Head of caudate nucleus (tissue), 42 donors: Measurements from ENCODE around the gene PTPN7.

Experiments
- DNase-seq, 42 donors: peaks; one replicate each; pipeline versions ENCODE4 v3.0.0 to v3.0.0-alpha.2; 2020 to 2021; ENCODE audit warnings: mixed read lengths in 7 of 42
- intact Hi-C: fragments of 100-400 bp; cut with DNase I; formaldehyde crosslinking; loops from one replicate; pipeline ENCODE4 v1.15.0; 2022

The PTPN7 gene

DNA sequence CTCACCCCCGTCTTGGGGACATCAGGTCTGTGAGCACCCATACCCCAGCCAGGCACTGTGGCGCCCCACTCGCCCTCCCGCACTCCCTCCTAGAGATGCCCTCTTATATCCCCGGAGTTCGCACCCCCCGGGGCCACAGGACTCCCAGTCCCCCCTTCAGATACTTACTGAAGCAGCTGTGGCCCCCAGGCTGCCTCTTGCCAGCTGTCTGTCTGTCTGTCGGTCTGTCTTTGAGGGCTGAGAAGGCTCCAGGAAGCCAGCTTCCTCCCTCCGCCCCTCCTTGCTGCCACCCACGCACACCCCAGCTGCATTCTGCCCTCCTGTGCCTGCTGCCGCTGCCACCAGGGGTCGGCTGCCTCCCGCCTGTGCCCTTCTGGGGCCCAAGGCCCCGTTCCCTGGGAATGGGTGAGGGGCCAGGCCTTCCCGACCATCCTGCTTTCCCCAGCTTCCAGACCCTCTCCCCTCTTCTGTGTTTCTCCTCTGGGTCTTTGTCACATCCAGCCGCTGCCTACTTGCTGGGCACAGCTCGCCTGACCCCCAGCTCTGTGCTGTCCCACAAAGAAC is at the start of gene PTPN7:
TSS of gene PTPN7 (minus strand) at position 226 of the 564 bp plus-strand sequence. CDS start 1,200 bp downstream, outside the sequence.
- DNase-seq, result peak in 32 of 42 donors; percentile 17 to 81 (median 61)
- intact Hi-C loops, result no loop called here

DNA sequence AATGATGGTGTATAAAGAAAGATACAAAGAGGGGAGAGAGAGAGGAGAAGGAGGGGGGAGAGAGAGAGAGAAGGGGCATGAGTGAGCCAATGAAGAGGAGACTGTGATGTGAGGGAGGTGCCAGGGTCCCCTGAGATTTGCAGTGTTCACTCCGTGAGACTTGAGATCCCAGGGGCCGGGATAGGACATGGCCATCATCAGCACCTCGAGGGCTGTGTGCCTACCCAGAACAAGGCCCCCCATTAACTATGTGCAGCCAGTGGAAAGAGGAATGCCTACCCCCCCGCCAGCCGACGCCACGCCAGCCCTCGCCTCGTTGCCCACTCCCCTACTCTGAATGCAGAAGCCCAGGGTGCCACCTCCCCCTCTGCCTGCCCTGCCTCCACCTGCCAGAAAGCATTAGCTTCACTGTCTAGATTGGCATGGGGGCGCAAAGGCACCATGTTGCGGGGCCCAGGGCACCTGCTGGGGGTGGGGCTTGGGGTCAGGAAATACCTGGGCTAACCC is 48.0 kb upstream of the PTPN7 start:
- DNase-seq, result no peak
- intact Hi-C loops, result no loop called here

DNA sequence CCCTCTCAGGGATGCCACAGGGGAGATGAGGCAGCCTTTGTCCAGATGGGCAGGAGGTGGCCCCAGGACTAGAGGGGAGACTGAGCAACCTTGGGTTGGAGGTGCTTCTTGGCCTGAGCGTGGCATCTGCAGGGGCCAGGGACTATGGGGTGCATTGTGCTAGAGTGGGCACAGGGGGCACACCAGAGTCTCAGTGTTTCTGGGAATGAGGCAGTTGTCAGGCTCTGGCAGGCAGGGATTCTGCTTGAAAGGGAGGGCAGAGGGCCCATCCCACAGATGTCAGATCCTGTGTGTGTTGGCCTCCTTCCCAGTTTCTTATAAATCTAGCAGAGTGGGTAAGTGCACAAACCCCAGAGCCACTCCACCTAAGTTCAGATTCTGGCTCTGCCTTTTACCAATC is 46.9 kb upstream of the PTPN7 start:
- intact Hi-C loops, result no loop called here
- peak in 4 of 42 donors; percentile 21 to 28 (median 24) for DNase-seq

DNA sequence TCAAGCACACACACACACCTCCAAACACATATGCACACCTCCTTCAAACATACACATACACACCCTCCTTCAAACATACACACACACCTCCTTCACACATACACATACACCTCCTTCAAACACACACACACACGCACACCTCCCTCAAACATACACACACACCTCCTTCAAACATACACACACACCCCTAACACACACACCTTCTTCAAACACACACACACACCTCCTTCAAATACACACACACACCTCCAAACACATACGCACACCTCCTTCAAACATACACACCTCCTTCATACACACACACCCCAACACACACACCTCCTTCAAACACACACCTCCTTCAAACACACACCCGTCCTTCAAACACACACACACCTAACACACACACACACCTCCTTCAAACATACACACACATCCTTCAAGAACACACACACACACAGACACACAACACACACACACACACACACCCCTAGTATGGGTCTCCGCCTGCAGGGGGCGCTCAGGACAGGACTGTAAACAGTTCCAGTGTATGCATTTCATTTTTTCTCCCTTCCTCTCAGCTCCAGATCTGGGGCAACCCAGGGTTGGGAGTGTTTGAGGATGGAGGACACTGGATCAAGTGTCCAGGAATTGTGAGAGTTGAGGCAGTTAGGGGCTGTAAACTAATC is 45.3 kb upstream of the PTPN7 start:
- peak in 6 of 42 donors; percentile 13 to 50 (median 32) for DNase-seq
- intact Hi-C loops, result no loop called here

DNA sequence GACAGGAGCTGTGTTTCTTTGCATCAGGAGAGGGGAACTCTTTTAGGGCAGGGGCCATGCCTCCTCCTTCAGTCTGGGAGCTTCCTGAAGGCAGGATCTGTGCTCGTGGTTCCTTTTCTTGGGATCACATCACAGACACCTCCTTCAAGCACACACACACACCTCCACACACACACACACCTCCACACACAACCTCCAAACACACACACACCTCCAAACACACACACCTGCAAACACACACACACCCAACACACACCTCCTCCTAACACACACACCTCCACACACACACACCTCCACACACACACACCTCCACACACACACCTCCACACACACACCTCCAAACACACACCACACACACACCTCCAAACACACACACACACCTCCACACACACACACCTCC is 43.7 kb upstream of the PTPN7 start:
- intact Hi-C loops, result no loop called here
- no peak for DNase-seq

DNA sequence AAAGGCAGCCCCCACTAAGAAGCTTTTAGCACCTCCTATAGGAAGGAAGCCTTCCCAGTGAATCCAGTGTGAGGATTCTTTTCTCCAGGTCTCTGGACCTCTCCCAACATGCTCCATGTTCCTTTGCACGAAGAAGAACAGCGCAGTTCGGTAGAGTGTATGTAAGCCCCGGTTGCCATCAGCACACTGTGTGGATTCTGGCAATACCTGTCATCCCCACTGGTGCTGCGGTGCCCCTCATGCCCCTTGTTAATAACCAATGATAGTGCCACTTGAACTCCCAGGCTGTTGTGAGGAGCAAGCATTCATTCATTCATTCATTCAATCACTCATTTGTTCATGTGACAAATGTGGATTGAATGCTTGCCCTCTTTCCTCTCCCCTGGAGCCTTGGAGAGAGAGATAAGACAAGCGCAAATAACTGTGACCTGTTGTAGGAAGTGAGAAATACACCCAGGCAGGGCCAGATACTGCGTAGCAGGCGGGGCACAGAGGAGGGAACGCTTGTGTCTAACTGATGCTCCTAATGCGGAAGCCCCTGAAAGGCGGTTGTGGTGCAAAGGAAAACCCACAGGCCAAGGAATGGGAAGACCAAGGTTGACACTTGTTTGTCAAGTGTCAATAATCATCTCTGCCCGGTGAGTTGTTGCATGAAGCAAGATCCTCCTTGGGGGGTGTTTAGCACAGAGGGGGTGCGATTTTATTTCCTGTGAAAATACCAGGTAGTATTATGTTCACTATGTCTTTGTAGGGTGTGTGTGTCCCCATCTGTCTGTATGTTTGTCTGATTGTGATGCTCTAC is 43.0 kb upstream of the PTPN7 start:
- intact Hi-C loops, result no loop called here
- no peak for DNase-seq

DNA sequence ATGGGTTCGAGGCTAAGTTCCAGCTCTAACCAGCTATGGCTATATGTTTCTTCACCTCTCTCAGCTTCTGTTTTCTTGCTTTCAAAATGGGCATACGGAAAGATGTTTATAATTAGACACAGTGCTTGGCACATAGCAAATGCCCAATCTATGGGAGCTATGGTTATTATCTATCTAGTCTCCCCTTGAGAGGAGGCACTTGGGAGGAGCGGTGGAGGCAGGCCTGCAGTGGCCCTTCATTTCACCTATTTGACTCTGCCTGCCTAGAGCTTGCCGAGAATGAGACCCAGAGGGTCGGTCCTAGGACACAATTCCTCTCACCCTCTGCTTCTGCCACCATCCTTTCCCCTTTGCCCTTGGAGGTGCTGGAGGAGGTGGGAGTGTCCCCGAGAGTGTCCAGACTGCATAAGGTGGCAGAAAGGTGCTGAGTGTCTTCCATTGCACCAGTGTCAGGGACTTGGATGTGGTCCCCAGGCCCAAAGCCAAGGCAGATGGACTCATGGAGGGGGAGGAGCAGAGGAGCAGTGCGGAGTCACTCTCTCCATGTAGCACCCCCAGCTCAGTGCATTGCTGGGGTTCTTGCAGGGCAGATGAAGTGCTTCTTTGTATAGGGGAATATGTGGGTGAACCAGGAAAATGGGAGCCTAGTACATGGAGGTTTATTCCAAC is 42.2 kb upstream of the PTPN7 start:
- intact Hi-C loops, result no loop called here
- no peak for DNase-seq

DNA sequence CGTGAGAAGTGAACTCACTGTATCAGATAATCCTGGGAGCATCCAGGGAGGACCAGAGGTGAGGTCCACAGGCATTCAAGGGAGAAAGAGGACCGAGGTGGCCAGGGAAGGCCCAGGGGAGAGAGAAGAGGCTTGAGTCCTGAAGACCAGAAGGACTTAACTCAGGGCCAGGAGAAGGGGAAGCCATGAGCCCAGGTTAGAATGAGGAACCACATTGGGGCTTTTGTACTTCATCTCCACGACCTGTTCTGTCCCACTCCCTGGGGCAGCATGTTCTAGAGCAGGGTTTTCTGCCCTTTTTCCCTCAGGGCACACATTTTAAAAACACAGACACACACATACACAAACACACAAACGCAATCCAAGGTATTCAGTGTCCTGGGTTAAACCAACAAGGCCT is 41.6 kb upstream of the PTPN7 start:
- DNase-seq, result no peak
- intact Hi-C loops, result no loop called here

DNA sequence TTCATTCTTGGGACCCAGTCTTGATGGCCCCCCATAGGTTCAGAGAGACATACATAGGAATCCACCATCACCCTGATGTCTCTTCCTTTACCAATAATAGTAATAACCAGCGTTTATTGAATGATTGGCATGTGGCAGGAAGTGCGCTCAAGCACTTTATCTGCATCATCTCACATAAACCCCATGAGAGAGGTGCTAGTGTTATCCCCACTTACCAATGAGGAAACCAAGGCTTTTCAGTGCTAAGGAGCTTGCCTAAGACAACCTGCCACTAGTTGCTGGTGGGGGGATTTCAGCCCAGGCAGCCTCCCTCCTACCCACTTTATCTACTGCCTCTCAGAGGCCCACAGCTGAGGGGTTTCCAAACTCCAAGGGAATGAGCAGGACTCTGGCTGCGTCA is 40.9 kb upstream of the PTPN7 start:
- no peak for DNase-seq
- intact Hi-C loops, result no loop called here

DNA sequence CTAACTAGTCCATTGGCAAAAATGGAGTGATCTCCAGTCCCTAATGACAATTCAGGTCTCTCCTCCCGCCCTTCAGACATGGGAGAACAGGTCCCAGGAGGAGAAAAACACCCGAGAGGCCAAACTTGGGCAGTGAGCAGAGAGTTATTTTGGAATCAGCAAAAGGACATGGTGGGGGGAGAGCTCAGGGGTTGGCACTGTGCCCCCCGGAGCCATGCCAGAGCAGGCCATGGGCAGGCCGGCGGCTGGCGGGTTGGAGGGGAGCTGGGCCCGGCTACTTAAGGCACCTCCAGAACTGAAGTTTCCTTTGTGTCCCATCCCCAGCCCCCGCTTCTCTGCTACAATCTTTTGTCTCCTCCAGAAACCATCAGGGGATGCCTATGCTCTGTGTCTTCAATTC is 40.3 kb upstream of the PTPN7 start:
- DNase-seq, result peak in 17 of 42 donors; percentile 20 to 55 (median 37)
- intact Hi-C loops, result no loop called here

DNA sequence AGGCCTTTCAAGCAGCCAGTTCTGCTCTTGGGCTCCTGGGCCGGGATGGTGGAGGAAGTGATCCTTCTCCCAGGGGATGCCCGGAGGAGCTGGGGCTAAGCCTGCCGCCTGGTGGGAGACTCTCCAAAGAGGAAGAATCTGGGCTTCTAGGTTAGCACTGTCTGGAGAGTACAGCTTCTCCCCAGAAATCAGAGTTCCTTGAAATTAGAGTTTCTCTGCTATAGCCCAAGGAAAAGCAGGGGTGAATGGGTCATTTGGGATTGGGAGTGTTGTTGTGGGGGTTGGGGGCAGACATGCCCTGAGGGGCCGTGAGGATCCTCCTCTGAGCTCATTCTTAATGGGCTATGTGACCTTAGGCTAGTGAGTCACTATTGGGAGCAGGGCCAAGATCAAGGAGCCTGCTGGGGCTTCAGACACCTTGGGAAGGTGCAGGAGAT is 39.7 kb upstream of the PTPN7 start:
- no peak for DNase-seq

DNA sequence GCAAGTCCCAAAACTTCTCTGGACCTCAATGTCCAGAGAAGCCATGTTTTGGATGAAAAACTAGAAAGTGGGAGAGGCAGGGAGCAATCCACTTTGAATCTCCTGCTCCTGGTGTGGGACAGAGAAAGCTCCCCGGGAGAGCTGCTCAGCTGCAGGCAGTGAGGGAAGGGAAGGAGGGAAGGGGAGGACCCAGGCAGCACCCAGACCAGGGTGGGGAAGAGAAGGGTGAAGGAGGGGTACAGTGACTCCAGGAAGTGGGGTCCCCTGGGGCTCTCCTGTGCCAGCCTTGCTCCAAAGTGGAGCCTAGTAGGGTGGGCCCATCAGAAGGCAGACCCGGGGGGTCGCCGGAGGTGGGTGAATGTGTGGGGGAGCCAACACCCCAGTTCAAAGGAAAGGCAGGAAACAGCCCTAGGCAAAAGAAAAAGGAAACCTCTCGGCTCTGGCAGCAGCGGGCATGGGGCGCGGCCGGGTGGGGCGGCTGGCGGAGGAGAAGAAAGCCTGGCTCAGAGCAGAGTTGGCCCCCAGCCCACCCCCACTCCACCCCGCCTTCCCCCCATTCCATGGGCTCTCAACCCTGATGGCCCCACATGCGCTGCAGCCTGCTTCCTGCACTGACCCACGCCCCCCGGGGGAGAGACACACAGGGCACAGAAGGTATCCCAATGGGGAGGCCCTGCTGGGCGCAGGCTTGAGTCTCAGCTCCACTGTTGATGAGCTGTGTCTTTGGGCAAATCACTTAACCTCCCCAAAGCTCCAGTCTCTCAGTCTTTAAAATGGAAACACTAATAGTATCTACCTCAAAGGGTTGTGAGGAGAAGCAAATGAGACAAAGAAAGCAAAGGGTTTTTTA is 38.9 kb upstream of the PTPN7 start:
- DNase-seq, result no peak
- intact Hi-C loops, result no loop called here

More for the DNA sequence above, 39.7 kb upstream of the PTPN7 start:
- intact Hi-C loops, result no loop called here

DNA sequence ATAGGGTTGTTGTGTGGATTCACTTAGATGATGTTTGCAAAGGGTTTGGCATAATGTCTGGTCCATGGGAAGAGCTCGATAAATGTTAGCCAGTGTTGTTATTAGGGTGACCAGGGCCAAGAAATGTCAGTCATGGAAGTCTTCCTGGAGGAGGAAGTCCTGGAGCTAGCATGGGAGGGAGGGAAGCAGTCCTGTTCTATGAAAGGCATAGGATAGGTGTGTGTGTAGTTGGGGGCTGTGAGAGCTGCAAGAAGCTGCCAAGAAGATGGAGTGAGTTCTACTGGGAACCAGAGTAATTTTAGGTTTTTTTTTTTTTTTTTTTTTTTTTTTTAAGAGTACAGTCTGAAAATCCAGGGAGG is 37.9 kb upstream of the PTPN7 start:
- no peak for DNase-seq
- intact Hi-C loops, result no loop called here

DNA sequence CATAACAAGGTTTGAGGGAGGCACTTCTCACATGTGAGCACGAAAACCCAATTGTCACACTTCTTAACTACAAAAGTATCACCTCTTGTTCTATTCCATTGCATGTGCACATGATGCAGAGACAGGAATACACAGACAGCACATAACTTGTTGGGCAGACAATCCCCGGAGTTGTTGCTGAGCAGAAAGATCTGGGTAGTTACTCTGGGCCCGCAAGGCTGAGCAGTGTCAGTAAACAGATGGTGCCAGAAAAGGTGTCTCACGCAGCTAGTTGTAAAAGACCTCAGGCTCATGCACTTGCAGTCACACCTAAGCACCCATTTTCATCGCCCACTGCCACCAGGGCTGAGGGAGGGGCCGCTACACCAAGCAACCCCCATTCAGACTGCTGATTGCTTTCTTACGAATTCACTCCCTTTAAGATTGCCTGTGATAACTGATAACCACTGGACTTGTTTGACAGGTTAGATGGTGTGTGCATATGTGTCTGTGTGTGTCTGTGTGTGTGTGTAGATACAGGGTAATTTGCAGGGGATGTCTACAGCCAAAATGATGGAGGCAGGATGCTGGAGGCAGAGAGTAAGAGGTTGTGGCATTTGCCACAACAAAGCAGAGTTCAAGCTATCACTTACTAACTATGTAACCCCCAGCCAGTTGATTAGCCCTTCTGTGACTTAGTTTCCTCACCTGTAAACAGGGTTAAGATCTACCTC is 37.4 kb upstream of the PTPN7 start:
- intact Hi-C loops, result no loop called here
- DNase-seq, result no peak

DNA sequence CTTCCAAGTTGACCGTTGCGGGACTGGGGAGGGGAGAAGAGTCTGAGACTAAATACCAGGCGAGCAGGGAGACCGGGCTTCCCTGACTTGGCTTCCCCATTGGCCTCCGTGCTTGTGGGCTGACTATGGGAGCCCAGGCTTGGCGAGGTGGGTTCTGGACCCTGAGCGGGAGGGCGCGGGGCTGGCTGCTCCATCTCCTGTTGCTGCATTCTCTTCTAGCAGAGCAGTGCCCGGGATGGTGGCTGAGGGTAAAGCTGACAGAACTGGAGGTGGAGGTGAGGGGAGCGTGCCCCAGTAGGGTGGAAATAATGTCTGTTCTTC is 33.9 kb upstream of the PTPN7 start:
- intact Hi-C loops, result no loop called here

DNA sequence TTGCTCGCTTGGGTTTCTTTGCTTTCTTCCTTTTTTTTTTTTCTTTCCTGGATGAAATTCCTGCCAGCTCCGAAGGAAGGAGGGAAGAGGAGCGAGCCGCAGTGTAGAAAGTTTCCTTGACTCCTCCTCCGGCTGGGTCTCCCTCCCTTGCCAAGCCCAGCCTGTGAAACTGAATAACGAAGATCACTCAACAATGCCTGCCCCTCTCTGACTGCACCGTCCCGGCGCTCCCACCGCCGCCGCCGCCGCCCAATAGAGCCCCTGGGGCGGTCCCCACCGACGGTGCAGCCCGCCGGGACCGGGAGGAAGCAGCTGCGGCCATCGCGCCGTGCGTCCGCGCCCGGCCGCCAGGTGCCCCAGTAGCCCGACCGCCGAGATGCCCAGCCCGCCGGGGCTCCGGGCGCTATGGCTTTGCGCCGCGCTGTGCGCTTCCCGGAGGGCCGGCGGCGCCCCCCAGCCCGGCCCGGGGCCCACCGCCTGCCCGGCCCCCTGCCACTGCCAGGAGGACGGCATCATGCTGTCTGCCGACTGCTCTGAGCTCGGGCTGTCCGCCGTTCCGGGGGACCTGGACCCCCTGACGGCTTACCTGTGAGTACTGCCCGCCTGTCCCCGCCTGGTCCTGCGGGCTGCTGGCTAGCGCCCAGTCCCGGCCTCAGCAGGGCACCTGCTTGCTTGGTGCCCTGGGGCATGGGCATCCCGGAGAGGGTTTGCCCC is 33.4 kb upstream of the PTPN7 start, which contains the start of gene LGR6:
TSS of gene LGR6 (plus strand) at position 186 of the 714 bp plus-strand sequence. CDS start at position 377, 191 bp downstream.
- no peak for DNase-seq
- intact Hi-C loops, result no loop called here

More for the DNA sequence above, 33.9 kb upstream of the PTPN7 start:
- DNase-seq, result no peak
